ENCODE results near the gene RABGEF1.

DNA sequence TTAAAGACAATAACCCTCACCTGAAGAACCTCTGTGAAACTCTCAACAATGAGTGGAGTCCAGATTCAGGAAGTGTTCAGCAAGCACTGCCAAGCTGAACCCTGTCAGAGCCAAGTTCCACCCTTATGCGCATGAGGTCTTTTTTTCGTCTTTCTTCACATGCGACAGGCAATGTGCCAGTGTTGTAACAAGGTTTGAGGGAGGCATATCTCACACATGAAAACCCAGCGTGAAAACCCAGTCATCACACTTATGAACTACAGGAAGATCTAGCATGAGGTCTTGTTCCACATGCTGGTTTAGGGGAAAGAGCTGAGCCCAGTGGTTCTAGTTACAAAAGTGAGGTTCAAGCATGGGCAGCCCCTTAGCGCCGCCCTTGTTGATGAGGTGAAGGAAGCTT is 49.7 kb downstream of the RABGEF1 start:
- TF ChIP-seq, protein P1, sequence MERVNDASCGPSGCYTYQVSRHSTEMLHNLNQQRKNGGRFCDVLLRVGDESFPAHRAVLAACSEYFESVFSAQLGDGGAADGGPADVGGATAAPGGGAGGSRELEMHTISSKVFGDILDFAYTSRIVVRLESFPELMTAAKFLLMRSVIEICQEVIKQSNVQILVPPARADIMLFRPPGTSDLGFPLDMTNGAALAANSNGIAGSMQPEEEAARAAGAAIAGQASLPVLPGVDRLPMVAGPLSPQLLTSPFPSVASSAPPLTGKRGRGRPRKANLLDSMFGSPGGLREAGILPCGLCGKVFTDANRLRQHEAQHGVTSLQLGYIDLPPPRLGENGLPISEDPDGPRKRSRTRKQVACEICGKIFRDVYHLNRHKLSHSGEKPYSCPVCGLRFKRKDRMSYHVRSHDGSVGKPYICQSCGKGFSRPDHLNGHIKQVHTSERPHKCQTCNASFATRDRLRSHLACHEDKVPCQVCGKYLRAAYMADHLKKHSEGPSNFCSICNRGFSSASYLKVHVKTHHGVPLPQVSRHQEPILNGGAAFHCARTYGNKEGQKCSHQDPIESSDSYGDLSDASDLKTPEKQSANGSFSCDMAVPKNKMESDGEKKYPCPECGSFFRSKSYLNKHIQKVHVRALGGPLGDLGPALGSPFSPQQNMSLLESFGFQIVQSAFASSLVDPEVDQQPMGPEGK (CRISPR knock-in tag; IDR thresholded peaks at IDR 0.05; ENCODE audit: borderline replicate concordance) = no peak
- TF ChIP-seq GLIS3 (CRISPR knock-in tag; IDR thresholded peaks at IDR 0.05) (no peak), ZC3H10 (CRISPR knock-in tag; IDR thresholded peaks at IDR 0.05) (no peak), OSR1 (CRISPR knock-in tag; IDR thresholded peaks at IDR 0.05) (no peak), TOX (CRISPR knock-in tag; IDR thresholded peaks at IDR 0.05; ENCODE audit: borderline replicate concordance) (no peak), ZFP3 (CRISPR knock-in tag; IDR thresholded peaks at IDR 0.05) (no peak), ARNTL (CRISPR knock-in tag; IDR thresholded peaks at IDR 0.05; ENCODE audit: borderline replicate concordance, low read depth) (no peak), RARB (CRISPR knock-in tag; IDR thresholded peaks at IDR 0.05) (no peak), BACH2 (CRISPR knock-in tag; IDR thresholded peaks at IDR 0.05; ENCODE audit: borderline replicate concordance) (no peak), ZNF8 (CRISPR knock-in tag; IDR thresholded peaks at IDR 0.05) (no peak)
